OCI-LY3 (cell line): ENCODE results near the gene NBEAL2.

Experiments used
- H2AFZ ChIP-seq: fragments of 200-600, 300-600 bp; shearing (Covaris generic); 2 replicates; pipeline ENCODE4 v1.6.0; 2014; ENCODE audit warnings: antibody characterized with exemption, low read depth, low read length
- H3K27ac ChIP-seq: fragments of 200-600, 300-600 bp; sonication (generic); 2 replicates; pipeline ENCODE4 v1.5.1; 2014; ENCODE audit warnings: mild to moderate bottlenecking, low read length, moderate library complexity, mixed read lengths
- H3K27me3 ChIP-seq: fragments of 200-600, 300-600 bp; sonication (generic); 2 replicates; pipeline ENCODE4 v1.6.1; 2014; ENCODE audit warnings: low read depth, low read length, mixed read lengths
- H3K36me3 ChIP-seq: fragments of 200-600, 300-600 bp; sonication (generic); replicated peaks from 2 replicates; pipeline ENCODE3; 2014; ENCODE audit warnings: low read depth, low read length, mixed read lengths
- H3K4me1 ChIP-seq: fragments of 300-600, 200-600 bp; sonication (generic); 2 replicates; pipeline ENCODE4 v1.6.1; 2014; ENCODE audit warnings: low read length, mixed read lengths
- H3K4me2 ChIP-seq: fragments of 200-600, 300-600 bp; sonication (generic); 2 replicates; pipeline ENCODE4 v1.6.1; 2014; ENCODE audit warnings: low read length, mixed read lengths
- H3K4me3 ChIP-seq: fragments of 300-600, 200-600 bp; sonication (generic); 2 replicates; pipeline ENCODE4 v1.5.1; 2014; ENCODE audit warnings: antibody characterized with exemption, mild to moderate bottlenecking, low read length, moderate library complexity
- H3K79me2 ChIP-seq: fragments of 300-600, 200-600 bp; shearing (Covaris generic); 2 replicates; pipeline ENCODE4 v1.6.1; 2014; ENCODE audit warnings: mild to moderate bottlenecking, low read length, mixed read lengths
- H3K9ac ChIP-seq: fragments of 300-600, 200-600 bp; shearing (Covaris generic); 2 replicates; pipeline ENCODE4 v1.6.0; 2014; ENCODE audit warnings: mild to moderate bottlenecking, low read length, moderate library complexity
- H3K9me3 ChIP-seq: fragments of 200-600, 300-600 bp; shearing (Covaris generic); 2 replicates; pipeline ENCODE4 v1.6.1; 2014; ENCODE audit warnings: low read length, mixed read lengths; ENCODE audit not compliant: insufficient read depth
- H4K20me1 ChIP-seq: fragments of 200-600, 300-600 bp; sonication (generic); 2 replicates; pipeline ENCODE4 v1.6.1; 2016; ENCODE audit warnings: low read length, mixed read lengths; ENCODE audit not compliant: insufficient read depth
- CTCF ChIP-seq: fragments of 200-600, 300-600 bp; sonication (generic); IDR thresholded peaks from 2 replicates; pipeline ENCODE4 v1.5.1; 2014; ENCODE audit warnings: antibody characterized with exemption, low read length, low read depth
- EZH2phosphoT487 ChIP-seq: fragments of 200-600 bp; shearing (Covaris generic); IDR thresholded peaks from 2 replicates; pipeline ENCODE4 v1.6.1; 2018; ENCODE audit warnings: antibody characterized with exemption, mixed run types, low read depth

NBEAL2 gene

GRCh38 chr3:46938118-46938517 is 41.3 kb upstream of the NBEAL2 start:
- H3K36me3 ChIP-seq, result peaks cover 73% of the 10 kb centered on the region
- peaks cover 85% of the 10 kb centered on the region for H3K4me1 ChIP-seq
- H3K4me2 ChIP-seq, result peak overlapping the region; percentile 53

GRCh38 chr3:46939578-46940445 is 39.7 kb upstream of the NBEAL2 start:
- no peaks in the 10 kb centered on the region for H3K9me3 ChIP-seq
- H3K9ac ChIP-seq, result peak overlapping the region; percentile 41; the same call in 1 of the 2 replicates
- H3K27me3 ChIP-seq, result no peaks in the 10 kb centered on the region
- peak overlapping the region; percentile 53 for H3K4me2 ChIP-seq
- peaks cover 11% of the 10 kb centered on the region; the same call in 1 of the 2 replicates for H4K20me1 ChIP-seq
- no peak overlapping the region for H3K4me3 ChIP-seq
- H3K27ac ChIP-seq, result peak overlapping the region; percentile 65
- TF ChIP-seq CTCF (no peak), EZH2phosphoT487 (no peak)
- H3K4me1 ChIP-seq, result peaks cover 87% of the 10 kb centered on the region
- H2AFZ ChIP-seq, result no peak overlapping the region
- peaks cover 61% of the 10 kb centered on the region for H3K36me3 ChIP-seq
- H3K79me2 ChIP-seq, result peaks cover 97% of the 10 kb centered on the region

More at GRCh38 chr3:46938118-46938517, 41.3 kb upstream of the NBEAL2 start:
- Histone ChIP-seq H3K9me3 (no peaks in the 10 kb centered on the region), H2AFZ (no peak overlapping the region), H3K27me3 (no peaks in the 10 kb centered on the region), H4K20me1 (peaks cover 7% of the 10 kb centered on the region; the same call in 1 of the 2 replicates), H3K79me2 (peaks cover 96% of the 10 kb centered on the region), H3K9ac (peak overlapping the region; percentile 21; the same call in 1 of the 2 replicates), H3K4me3 (no peak overlapping the region), H3K27ac (peak overlapping the region; percentile 65)
- TF ChIP-seq EZH2phosphoT487 (no peak), CTCF (no peak)

DNA sequence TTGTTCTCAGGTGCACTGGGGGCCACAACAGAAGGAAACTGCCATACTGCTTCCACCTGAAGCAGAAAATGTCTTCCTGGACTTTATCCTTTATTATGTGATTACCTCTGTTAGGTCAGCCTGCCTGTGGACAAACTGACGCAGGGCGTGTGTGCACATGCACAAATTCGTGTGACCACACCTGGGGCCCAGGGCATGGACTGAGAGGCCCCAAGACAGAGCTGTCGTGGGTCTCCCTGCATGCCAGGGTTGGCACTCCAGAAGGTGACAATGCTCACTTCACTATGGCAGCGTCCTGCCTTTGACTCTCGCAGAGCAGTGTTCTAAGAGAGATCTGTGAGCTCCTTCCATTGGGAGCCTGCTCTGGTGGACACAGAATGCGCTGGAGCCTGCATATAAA is 37.4 kb upstream of the NBEAL2 start:
- no peaks in the 10 kb centered on the region for H3K27me3 ChIP-seq
- H4K20me1 ChIP-seq, result peaks cover 19% of the 10 kb centered on the region; the same call in 1 of the 2 replicates
- H3K36me3 ChIP-seq, result peaks cover 61% of the 10 kb centered on the region
- H3K4me3 ChIP-seq, result no peak overlapping the region
- H3K4me1 ChIP-seq, result peaks cover 76% of the 10 kb centered on the region
- no peak for TF ChIP-seq CTCF
- no peak for TF ChIP-seq EZH2phosphoT487
- peaks cover 97% of the 10 kb centered on the region for H3K79me2 ChIP-seq
- H3K9me3 ChIP-seq, result no peaks in the 10 kb centered on the region
- peak overlapping the region; percentile 85; the same call in 1 of the 2 replicates for H3K27ac ChIP-seq
- no peak overlapping the region for H3K4me2 ChIP-seq
- no peak overlapping the region for H2AFZ ChIP-seq
- H3K9ac ChIP-seq, result no peak overlapping the region

GRCh38 chr3:46942481-46943236 is 36.8 kb upstream of the NBEAL2 start:
- H3K9ac ChIP-seq, result peak overlapping the region; percentile 74
- H2AFZ ChIP-seq, result no peak overlapping the region
- H3K36me3 ChIP-seq, result peaks cover 61% of the 10 kb centered on the region
- peak overlapping the region; percentile 91 for H3K4me2 ChIP-seq
- H3K27me3 ChIP-seq, result no peaks in the 10 kb centered on the region
- H3K27ac ChIP-seq, result peak overlapping the region; percentile 85
- peaks cover 76% of the 10 kb centered on the region for H3K4me1 ChIP-seq
- peaks cover 25% of the 10 kb centered on the region for H4K20me1 ChIP-seq
- peak overlapping the region; percentile 68 for H3K4me3 ChIP-seq
- no peaks in the 10 kb centered on the region for H3K9me3 ChIP-seq
- H3K79me2 ChIP-seq, result peaks cover 97% of the 10 kb centered on the region
- TF ChIP-seq CTCF (no peak), EZH2phosphoT487 (no peak)
